Activated T-cell treated with anti-CD3 and anti-CD28 coated beads for 48 hours (primary cell): ENCODE measurements around the gene APOL3.
"Not testable (repeated sequence)": the region's sequence is repeated elsewhere in the genome, so short reads cannot be mapped to it uniquely, and the experiment has no call there.

Source experiments
- DNase-seq: peaks from one replicate; pipeline ENCODE4 v3.0.0-alpha.2; 2020; ENCODE audit warnings: low read depth

APOL3 gene

DNA sequence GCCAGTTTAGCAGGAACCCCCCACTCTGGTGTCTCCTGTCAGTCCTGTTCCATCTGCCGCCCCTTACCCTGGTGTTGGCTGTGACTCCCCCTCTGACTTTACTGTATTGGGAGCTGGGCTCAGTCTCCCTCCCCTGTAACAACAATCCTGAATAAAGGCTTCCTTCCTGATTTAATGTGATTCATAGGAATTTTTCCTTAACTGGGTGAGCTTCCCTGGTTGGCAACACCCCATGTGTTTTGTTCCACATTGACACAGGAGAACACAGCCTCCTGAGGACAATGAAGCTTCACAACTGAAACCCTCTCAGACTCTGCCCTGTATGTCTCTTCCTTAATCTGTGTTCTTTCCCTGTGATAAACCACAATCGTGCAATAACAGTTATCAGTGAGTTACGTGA lies 32.6 kb upstream of the APOL3 start:
- DNase-seq: no peak

DNA sequence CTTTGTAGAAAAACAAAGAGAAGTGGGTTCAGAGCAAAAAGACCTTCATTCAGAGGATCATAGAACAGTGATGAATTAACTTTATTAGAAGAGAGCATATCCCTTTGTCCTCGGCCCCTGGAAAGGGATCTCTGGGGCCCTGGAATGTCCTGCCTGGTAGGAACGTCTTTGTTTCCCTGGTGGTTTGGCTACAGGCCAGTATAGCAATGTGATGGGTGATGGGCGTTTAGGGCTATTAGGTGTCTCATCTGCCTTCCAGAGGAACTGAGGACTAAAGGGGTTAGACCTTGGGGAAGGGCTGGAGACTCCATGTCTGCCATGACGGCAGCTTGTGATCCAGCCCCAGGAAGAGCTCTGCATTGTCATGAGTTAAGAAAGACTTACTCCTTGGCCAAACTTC lies 32.0 kb upstream of the APOL3 start:
- DNase-seq: no peak

DNA sequence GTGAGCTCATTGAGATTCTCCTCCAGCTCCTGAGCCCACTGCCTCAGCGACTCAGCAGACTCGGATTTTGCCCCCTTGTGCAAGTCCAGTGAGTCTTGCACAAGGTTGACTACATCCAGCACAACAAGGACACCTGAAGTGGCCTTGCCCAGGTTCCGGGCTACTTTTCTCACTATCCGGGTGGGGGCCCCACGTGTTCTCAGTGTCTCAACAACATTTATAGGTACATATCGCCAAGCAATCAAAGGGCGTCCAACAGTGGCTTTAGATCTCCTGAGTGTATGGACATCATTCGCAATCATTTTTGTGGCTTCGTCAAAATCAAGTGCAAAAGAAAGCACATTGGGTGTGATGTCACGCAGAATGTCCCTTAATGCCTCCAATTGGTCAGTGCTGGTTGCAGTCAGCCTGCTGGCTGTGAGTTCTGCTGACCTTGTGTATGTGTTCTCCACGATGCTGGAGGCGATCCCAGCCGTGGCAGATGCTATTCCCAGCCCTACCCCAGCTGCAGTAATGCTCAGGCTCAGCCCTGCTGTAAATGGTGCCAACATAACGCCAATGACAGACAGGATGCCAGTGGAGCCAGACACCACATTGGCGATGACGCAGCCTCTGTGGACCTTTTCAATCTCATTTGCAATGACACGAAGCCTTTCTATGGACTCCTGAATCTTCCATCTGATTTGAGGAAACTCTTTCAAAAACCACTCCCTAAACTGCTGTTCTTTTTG lies 30.7 kb upstream of the APOL3 start:
- DNase-seq: no peak

DNA sequence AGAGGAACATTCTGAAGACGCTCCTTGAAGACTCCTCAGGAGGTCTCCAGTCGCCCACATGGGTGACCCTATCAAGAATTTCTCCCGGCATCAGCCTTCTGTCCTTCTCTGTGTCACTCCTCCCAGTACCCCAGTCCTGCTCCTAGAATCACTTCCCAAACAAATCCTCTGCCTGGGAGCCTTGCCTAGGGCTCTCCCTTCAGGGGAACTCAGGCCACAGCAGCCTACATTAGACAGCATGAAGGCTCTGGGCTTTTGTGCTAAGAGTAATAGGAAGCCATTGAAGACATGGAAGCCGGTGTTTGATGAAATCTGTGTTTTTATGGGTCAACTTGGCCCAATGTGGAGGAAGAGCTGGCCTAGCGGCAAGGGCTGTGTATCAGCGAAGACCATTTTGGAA lies 27.3 kb upstream of the APOL3 start:
- DNase-seq: not testable (repeated sequence)

DNA sequence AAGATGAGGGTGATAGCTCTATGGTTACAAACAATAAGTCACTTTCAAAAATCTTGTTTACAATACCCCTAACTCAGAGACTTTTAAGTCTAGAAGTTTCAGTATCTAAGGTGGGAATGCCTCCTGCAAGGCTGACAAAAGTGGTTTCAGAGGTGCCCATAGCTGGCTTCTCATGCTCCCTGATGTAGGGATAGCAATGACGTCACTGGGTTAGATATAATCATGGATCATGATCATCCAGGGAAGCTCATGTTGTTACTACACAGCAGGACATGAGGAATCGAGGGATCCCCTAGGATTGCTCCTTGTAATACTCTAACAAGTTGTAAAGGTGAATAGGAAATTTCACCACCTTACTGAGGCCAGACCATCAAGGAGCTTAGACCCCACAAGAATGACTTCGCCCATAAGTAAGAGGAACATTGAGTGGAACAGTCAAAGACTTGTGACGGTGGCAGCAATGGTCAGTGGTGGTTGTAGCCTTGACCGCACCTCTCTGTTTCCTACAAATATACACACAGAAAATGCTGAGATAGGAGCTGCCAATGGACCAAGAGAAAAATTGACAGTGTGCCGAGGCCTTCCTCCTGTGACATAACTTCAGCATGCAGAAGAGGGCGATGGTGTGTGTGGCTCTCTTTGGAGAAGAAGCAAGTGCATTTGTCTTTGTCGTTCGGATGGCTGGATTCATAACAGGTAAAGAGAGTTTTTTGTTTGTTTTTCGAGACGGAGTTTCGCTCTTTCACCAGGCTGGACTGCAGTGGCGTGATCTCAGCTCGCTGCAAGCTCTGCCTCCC lies 25.5 kb upstream of the APOL3 start:
- no peak for DNase-seq

DNA sequence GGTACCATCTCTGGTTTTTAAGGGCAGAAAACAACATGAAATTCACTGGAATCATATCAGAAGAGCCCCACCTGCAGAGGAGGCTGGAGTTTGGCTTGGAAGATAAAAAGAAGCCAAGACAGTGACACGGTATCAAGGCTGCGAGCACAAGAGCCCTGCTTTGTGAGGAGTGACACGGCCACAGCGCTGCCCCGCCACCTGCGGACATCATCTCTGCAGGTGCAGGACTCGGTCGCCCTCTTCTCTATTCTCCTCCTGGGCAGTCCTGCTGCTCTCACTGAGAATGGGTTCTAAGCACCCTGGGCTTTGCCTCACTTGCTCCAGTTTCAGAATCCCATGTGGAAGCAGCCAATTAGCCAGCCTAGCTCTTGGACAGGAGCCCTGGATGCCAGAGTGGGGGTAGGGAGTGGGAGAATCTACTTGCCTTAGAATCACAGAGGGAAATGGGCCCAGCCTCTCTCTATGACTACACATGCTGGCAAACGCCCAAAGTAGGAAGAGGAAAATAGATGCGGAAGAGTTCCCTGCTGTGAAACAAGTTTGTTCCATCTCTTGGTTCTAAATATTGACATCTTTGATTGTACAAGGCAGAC lies 24.0 kb upstream of the APOL3 start:
- DNase-seq: no peak

DNA sequence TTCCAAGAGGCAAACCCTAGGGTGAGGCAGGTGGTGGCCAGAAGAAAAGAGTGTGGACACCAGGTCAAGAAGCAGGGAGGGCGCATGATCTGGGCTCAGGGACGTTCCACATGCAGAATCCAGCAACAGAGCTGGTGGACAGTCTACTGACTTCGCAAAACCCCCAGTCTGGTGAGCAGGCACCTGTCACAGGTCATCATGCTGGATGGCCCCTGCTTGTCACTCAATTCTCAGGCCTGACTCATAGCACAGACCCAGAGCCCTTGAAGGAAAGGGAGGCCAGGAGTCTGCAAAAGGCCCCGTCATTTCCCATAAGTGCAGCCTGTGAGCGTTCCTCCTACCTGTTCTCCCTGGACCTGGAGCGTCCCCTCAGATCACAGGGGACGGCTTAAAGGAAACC lies 22.9 kb upstream of the APOL3 start:
- DNase-seq: no peak

DNA sequence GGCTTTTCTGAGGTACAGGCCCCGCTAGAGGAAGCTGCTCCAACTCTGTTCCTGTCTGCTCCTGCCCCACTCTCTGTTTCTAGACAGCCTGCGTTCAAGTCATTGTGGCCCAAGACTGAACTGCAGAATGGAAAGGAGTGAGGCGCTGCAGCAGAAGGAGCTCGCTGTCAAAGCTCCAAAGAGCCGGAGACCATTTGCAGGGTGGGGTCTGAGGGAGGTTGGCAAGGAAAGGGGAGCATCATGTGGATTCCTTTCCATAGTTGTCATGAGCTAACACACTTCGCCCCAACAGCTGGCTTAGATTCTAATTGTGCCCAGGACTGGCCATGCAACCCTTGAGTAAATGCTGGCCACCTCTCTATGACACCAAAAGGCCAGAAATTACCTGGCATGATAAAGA lies 22.3 kb upstream of the APOL3 start:
- DNase-seq: no peak

DNA sequence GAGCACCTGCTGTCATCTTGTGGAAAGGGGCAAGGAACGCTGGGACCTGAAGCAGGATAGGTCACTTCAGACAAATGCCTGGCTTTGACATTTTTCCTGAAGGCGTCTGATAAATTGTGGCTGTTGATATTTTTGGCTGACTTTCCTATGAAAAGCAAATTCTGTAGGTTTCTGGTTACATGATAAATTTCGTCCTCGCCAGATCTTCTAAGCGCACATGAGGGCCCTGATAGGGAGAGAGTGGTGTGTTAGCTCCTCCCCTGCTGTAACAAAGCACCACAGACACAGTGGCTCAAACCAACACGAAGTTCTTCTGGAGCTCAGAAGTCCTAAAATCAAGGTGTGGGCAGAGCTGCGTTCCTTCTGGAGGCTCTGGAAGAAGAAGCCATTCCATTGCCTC lies 21.5 kb upstream of the APOL3 start:
- no peak for DNase-seq

DNA sequence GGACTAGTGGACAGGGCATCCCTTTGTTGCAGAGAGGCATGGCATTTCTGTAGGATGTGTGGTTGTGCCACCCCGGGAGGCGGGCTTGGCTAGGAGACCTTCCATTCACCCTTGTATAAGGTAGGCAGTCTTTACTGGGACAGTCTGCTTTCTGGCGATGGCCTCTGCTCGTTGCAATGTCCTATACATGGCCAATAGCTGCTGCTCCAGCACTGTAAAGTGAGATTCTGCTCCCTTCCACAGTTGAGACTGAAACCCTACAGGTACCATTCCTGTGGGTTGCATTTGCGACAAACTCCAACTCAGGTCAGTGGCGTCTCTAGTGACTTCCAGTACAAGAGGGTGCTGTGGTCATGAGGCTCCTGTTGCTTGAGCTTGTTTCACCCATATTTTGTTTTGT lies 20.4 kb upstream of the APOL3 start:
- DNase-seq: no peak

DNA sequence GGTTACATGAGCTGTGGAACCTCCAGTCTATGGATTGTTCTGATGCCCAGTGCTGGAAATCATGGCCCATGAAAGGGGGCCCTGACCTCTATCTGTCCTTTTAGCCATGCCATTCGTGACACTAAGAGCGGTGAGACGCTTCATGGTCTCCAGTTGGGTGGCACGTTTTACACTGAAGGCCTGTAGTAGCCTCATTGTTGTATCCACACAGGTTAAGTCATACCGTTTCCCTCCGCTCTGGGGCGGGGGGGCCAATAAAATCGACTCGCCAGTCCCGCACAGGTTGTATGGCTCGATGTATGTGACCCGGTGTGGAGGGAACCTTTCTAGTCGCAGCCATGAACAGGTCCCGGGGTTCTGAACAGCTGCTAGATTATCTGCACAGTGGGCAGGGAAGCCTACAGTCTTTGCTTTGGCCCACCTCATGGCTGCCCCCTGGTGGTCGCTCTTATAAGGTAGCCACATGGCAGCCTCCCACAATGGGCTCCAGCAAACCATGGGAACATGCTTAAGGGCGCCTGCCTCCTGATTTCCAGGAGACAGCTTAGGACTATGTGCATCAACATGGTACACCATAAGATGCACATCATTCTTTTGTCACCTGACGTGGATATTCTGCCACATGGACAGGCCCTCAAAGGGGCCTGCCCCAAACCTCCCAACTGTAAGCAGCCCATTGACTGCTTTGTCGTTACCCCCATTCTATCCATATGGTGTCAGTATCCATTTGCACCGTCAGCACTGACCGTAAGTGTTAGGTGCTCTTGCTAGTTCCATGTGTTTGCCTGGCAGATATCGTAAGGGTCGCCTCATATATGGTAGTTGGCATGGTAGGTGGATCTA lies 19.7 kb upstream of the APOL3 start:
- peak; percentile 76 for DNase-seq

DNA sequence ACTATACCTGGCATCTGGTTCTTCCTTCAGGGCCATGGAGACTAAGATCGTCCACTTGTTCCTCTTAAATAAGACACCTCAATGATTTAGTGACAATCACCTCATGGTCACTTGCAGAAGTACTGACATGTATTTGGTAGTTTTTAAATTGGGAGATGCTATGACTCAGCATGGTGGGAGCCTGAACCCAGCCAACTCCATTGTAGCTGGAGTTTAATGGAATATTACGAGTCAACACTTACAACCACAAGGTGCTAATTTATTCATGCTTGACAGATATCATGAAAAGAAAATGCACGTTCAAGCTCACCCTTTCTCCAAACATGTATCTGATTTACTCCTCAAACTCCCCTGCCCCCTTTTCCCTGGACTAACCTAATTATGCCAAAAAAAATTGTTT lies 16.6 kb upstream of the APOL3 start:
- no peak for DNase-seq

DNA sequence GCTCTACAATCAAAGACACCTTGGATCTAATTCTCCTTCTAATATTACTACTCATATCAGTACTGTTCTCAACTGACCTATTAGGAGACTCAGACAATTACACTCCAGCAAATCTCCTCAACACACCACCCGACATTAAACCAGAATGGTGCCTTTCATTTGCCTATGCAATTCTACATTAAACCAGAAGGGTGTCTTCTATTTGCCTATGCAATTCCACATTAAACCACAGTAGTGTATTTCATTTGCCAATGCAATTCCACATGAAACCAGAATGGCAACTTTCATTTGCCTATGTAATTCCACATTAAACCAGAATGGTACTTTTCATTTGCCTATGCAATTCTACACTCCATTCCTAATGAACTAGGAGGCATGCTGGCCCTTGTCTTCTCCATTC lies 15.3 kb upstream of the APOL3 start:
- DNase-seq: no peak

DNA sequence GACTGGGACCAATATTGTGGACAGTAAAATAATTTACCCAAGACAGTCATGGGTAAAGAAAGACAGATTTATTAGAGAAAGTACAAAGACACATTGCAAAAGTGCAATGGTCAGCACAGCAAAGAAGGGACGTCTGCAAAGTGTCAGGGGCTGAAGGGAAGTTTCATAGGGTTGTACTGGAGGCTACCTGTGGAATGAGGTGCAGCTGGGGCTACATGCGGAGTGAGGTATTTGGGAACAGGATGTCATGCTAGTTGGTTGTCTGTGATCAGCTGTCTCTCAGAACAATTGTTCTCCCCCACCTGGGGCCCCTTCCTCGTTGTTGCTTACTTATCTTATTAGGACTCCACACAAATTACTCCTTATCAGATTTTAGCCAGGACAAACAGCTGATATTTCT lies 11.4 kb upstream of the APOL3 start:
- no peak for DNase-seq

DNA sequence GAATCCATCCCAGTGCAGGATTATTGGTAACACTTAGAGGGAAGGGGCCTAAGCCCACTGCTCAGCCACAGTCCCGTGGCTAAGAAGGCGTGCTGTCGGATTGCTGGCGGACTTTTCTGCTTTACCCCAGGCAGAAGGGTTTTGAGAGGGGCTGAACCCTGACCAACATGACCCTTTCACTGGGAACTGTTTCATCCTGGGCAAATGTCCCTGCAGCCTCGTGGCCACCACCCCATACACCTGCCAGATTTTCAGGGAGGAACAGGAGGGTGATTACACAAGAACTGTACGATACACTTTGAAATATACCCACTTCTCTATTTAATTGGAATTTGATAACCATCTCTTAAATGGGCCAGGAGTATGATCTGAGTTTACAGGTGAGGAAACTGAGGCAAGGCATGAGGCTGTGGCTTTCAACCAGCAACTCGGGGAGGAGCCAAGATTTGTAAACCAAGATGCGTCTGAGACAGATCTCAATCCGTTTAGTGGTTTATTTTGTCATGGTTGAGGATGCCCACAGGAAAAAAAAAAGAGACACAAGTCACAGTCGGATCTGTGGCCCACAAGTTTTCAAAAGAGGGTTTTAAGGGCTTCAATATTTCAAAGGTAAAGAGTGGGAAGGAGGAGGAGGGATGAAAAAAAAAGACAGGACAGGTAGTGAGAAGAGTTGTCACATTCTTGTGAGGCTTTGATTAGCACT lies 6.1 kb upstream of the APOL3 start:
- DNase-seq: no peak

DNA sequence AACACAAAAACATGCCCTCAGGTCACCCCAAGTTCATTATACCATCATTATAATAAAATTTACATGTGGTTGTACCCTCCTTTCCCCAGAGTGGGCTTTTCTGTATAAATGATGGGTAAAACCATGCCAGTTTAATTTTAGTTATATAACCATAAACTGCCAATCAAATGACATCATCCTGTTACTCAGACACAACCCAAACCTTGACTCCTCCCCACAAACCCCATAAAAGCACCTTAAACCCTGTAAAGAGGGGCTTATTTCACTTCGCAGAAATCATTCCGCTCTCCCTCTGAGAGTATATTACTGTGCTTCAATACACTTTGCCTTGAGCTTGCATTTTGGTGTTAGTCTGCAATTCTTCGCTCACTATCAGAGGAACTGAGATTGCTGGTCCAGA lies 5.5 kb upstream of the APOL3 start:
- no peak for DNase-seq

DNA sequence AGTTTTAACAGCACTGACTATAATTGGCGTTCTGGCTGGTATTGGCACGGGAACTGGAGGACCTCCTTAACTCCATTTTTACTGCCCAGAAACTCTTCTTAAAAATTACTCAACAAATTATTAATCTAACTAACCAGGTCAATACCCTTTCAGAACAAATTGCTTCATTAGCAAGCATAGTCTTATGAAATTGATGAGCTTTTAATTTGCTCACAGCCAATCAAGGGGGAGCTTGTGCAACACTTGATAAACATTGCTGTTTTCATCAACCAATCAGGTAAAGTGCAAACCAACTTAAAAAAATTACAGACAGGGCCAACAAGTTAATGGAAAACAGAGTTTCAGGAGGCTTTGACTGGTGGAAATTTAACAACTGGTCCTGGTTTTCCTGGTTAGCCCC lies 4.6 kb upstream of the APOL3 start:
- DNase-seq: no peak

DNA sequence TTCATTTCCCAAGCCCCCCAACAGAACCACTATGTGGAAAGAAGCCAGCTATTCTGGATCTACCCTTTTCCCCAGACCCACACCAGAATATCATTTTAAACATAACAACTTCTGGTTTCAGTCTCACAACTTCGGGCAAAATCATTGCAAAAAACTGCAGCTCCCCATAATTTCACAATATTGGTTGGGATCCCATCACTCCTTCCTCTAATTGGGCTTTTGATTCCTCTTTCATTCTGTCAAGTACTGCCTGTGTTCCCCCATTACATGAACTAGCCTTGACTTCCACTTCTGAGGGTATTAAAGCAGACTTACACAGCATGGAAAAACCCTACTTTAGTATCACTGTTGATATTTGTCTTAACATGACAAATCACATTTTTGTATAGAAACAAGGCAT lies 4.1 kb upstream of the APOL3 start:
- no peak for DNase-seq

DNA sequence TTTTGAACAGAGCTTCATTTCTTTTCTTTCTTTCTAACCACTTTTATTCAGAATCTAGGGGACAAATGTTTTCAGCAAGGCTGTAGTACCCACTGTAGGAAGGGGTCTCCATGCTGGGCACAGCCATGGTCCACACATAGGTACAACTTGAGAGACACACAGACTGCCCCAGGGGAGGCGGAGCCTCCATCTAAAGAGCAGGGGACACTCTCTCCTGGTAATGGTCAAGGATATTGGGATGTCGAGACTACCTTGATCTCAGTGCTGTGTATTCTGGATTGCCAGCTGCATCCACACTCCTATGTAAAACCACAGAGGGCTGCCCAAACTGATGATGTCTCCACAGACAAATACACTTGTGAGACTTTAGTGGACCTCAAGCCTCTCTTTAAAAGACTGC lies 2.9 kb upstream of the APOL3 start:
- DNase-seq: no peak

DNA sequence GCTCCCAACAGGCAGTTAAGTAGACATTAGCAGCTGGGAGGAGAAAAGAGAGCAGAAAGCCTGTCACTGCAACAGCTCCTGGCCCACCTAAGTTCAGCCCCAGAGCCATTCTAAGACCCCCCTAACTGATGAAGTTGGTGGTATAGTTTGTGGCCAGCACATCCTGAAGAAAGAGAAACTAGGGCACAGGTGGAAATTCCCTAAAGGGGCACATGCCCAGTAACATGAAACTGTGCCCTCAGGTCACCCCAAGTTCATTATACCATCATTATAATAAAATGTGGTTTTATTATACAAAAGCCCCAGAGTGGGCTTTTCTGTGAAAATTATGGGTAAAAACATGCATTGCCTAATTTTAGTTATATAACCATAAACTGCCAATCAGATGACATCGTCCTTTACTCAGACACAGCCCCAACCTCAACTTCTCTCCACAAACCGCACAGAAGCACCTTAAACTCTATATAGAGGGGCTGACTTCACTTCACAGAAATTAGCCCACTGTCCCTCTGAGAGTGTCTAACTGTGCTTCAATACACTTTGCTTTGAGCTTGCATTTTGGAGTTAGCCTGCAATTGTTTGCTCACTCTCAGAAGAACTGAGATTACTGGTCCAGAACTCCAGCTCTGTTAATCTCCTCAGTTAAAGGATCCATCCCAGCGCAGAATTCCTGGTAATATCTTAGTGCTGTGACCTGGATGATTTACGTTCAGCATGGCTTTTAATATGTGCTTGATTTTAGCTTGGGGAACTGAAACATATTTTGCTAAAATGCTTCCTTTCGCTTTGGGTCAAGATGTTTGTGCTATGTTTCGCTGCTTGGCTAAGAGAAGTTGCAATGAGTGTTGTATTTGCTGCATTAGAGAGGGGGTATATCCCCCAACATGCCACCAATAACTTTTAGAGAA lies 1.8 kb upstream of the APOL3 start:
- DNase-seq: no peak

DNA sequence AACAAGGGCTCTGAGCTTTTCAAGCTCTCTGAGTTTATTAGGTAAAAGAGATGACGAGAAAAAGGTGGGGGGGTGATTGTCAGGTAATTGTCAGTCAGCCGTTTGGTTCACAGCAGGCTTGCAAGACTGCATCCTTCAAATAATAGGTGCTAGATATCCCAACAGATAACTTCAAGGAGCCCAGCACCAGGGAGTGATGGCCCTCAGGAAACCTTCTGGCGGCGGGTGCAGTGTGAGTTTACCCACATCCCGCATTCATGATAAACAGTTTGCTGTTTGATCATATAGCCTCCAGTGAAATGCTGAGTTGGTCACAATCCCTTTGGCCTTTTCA lies 1.2 kb upstream of the APOL3 start:
- DNase-seq: not testable (repeated sequence)
